Thyroid gland (tissue), 4 donors: Measurements from ENCODE around the gene PPBP. TPM values are rescaled to one million over a fixed set of nuclear protein-coding genes. Genes with fewer than 3 reads are reported as not detected.

Experiments used
- DNase-seq, 2 donors: peaks; one replicate each; pipeline ENCODE4 v3.0.0-alpha.2; 2019
- H3K27ac ChIP-seq, 3 donors: fragments of 200-600 bp; sonication (generic); 1 replicate in 2 of 3; 2 replicates in 1 of 3; pipeline ENCODE4 v1.5.1; 2016 to 2019; ENCODE audit warnings: mild to moderate bottlenecking in 1 of 3, moderate library complexity in 1 of 3
- H3K27me3 ChIP-seq: fragments of 200-600 bp; sonication (generic); one replicate; pipeline ENCODE4 v1.5.1; 2019
- H3K36me3 ChIP-seq, 2 donors: fragments of 200-600 bp; sonication (generic); one replicate each; pipeline ENCODE4 v1.5.1; 2016 to 2019
- H3K4me1 ChIP-seq, 2 donors: fragments of 200-600 bp; sonication (generic); one replicate each; pipeline ENCODE4 v1.5.1; 2017 to 2019
- H3K4me3 ChIP-seq, 3 donors: fragments of 200-600 bp; sonication (generic); replicated peaks in 1 of 3; 1 replicate in 2 of 3; 2 replicates in 1 of 3; pipeline ENCODE4 v1.5.1; 2016; ENCODE audit warnings: mild to moderate bottlenecking in 1 of 3
- H3K9me3 ChIP-seq: fragments of 200-600 bp; sonication (generic); one replicate; pipeline ENCODE4 v1.5.1; 2017
- POLR2A ChIP-seq, 2 donors: fragments of 450-650 bp; IDR thresholded peaks; one replicate each; pipeline ENCODE4 v1.6.1; 2017; ENCODE audit warnings: antibody characterized with exemption in 2 of 2, mild to moderate bottlenecking in 2 of 2, moderate library complexity in 1 of 2
- WGBS, 2 donors: methylation state at CpG; one replicate each; pipeline ENCODE4 v1.1.5; 2017; 5-methylcytosine and 5-hydroxymethylcytosine counted together
- intact Hi-C: fragments of 100-400 bp; cut with DNase I; formaldehyde crosslinking; loops from one replicate; pipeline ENCODE4 v1.15.1; 2023
- total RNA-seq, 4 donors: library from RNA; depleted of rRNA; stranded (reverse); fragments of >200 nt; gene quantifications; one replicate each; pipeline ENCODE4 v1.2.3, GENCODE V29; 2016
- TF ChIP-seq, protein P1 (sequence below), 6 experiments: fragments of 200-600 bp in 3 of 6; fragments of 450-650 bp in 3 of 6; sonication (generic) in 3 of 6; IDR thresholded peaks; one replicate each; pipeline ENCODE4 v1.5.1; 2016 to 2019; ENCODE audit warnings: antibody characterized with exemption in 6 of 6, mild to moderate bottlenecking in 2 of 6, inconsistent platforms in 1 of 6, moderate library complexity in 1 of 6

The PPBP gene
- total RNA-seq, 4 donors from 2014 or later, result 1.3 to 1.5 (median 1.3) TPM; not detected in 1

DNA sequence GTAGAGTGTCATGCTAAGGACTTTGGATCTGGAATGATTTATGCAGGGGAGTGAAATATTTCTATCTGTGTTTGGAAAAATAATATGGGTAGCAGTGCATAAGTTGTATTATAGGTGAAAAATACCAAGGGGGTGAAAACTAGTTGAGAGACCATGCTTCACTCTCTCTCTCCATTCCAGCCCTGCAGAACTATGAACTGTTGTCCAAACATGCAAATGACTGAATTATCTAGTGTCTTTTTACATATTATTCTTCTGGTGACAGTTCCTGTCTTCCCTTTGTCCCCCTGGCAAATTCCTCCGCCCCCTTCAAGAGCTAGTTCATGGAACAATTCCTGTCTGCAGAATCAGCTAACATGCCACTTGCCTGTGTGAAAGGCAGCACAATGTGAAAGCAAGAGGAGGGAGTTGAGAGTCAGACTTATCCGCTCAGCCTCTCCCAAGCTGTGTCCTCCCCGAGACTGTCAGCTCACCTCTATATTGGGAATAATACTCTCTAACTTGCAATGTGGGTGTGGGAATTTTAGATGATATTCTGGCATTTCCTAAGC lies 8.5 kb downstream of the PPBP start:
- H3K27me3 ChIP-seq, result no peaks in the 10 kb centered on the region
- no peaks in the 10 kb centered on the region for H3K36me3 ChIP-seq
- peaks cover 0 to 2% of the 10 kb centered on the region in 2 donors for H3K4me1 ChIP-seq
- TF ChIP-seq, protein P1, sequence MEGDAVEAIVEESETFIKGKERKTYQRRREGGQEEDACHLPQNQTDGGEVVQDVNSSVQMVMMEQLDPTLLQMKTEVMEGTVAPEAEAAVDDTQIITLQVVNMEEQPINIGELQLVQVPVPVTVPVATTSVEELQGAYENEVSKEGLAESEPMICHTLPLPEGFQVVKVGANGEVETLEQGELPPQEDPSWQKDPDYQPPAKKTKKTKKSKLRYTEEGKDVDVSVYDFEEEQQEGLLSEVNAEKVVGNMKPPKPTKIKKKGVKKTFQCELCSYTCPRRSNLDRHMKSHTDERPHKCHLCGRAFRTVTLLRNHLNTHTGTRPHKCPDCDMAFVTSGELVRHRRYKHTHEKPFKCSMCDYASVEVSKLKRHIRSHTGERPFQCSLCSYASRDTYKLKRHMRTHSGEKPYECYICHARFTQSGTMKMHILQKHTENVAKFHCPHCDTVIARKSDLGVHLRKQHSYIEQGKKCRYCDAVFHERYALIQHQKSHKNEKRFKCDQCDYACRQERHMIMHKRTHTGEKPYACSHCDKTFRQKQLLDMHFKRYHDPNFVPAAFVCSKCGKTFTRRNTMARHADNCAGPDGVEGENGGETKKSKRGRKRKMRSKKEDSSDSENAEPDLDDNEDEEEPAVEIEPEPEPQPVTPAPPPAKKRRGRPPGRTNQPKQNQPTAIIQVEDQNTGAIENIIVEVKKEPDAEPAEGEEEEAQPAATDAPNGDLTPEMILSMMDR (IDR thresholded peaks at IDR 0.05), result no peak
- TF ChIP-seq POLR2A (IDR thresholded peaks at IDR 0.05), result no peak
- H3K27ac ChIP-seq, result no peak overlapping the region
- no peak for DNase-seq
- 67 to 87% methylated on average over 3 of the region's 3 CpGs for WGBS, 2 donors
- intact Hi-C loops, result no loop called here
- no peak overlapping the region for H3K4me3 ChIP-seq
- no peaks in the 10 kb centered on the region for H3K9me3 ChIP-seq

DNA sequence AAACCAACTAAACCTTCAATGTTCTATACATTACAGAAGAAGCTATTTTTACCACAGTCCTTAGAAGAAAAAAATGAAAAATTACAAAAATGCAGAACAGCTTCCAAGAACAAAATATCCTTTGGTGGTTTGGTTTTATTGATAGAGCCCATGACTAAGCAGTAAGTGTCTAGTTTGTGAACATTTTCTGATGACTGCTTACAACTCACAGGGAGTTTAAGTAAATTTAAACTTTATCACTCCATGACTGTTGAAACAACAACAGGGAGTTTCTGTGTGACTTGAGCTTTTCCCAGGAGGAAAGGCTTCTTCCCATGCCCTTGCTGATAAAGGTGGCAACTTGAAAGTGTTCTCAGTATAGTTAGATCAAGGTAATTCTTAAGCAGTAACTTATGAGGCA lies 9.1 kb downstream of the PPBP start:
- H3K4me3 ChIP-seq, result no peak overlapping the region
- no peaks in the 10 kb centered on the region for H3K9me3 ChIP-seq
- TF ChIP-seq, protein P1 (IDR thresholded peaks at IDR 0.05), result no peak
- no peak for TF ChIP-seq POLR2A (IDR thresholded peaks at IDR 0.05)
- no peak overlapping the region for H3K27ac ChIP-seq
- intact Hi-C loops, result no loop called here
- no peaks in the 10 kb centered on the region for H3K27me3 ChIP-seq
- H3K4me1 ChIP-seq, result peaks cover 0 to 2% of the 10 kb centered on the region in 2 donors
- DNase-seq, result no peak
- H3K36me3 ChIP-seq, result no peaks in the 10 kb centered on the region

DNA sequence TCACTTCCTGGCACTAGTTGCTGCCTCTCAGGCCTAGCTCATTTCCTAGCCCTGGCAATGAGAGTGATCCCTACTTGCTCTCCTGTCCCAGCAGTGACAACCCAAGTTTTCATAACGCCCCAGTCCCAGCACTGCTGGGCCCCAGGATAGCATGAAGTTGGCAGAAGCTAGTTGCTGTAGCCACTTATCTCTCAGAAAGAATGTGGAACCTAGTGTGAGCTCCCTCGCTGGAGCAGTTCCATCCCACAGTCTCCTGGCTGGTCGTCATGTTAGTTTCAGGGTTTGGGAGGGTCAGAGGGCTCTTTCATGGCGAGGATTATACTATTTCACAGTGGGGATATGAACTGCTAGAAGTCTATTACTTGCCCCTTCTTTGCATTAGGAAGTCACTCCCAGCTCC lies 11.3 kb downstream of the PPBP start:
- Histone ChIP-seq H3K27ac (no peak overlapping the region), H3K9me3 (no peaks in the 10 kb centered on the region), H3K4me3 (no peak overlapping the region), H3K4me1 (peaks cover 0 to under 1% of the 10 kb centered on the region in 2 donors), H3K27me3 (no peaks in the 10 kb centered on the region), H3K36me3 (no peaks in the 10 kb centered on the region)
- intact Hi-C loops, result no loop called here
- TF ChIP-seq, protein P1 (IDR thresholded peaks at IDR 0.05), result no peak
- TF ChIP-seq POLR2A (IDR thresholded peaks at IDR 0.05), result no peak
- DNase-seq, result no peak
- WGBS, 2 donors, result 49 to 71% methylated on average over 4 of the region's 4 CpGs

DNA sequence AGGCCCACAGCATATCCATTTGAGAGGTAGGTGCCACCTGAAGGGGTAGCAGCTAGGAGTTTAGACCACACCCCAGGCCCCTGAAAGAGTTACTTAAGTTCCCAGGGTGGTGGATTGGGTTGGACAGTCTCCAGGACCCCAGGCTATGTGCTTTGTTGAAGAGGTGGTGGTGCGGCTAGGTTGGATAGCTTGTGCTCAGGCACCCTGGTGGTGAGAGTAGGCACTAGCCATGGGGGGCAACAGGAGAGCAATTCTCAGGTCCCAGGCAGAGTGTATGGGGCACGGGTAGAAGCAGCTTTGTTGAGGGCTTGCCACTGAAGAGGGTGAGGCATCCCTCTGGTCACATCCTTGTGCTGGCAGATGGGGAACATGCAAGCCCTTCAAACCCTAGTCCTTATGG lies 11.8 kb downstream of the PPBP start:
- no peaks in the 10 kb centered on the region for H3K36me3 ChIP-seq
- H3K27ac ChIP-seq, result no peak overlapping the region
- no peaks in the 10 kb centered on the region for H3K4me1 ChIP-seq
- intact Hi-C loops, result no loop called here
- 90 to 100% methylated on average over 1 to 2 of the region's 2 CpGs for WGBS, 2 donors
- no peaks in the 10 kb centered on the region for H3K9me3 ChIP-seq
- no peak for DNase-seq
- no peak overlapping the region for H3K4me3 ChIP-seq
- no peak for TF ChIP-seq POLR2A (IDR thresholded peaks at IDR 0.05)
- TF ChIP-seq, protein P1 (IDR thresholded peaks at IDR 0.05), result no peak
- H3K27me3 ChIP-seq, result no peaks in the 10 kb centered on the region

DNA sequence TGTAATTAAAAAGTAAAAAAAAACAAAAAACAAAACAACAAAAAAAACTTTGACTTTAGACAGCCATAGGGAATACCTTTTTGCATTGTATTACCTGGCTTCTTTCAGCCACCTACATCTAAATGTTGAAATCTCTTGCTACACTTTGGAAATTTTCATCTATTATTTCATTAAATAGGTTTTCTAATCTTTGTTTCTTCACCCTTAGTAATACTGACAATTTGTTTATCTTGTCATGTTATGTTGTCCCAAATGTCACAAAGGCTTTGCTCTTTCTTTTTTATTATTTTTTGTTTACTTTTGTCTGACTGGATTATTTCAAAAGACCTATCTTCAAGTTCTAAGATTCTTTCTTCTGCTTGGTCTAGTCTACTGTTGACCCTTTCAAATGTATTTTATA lies 13.6 kb downstream of the PPBP start:
- Histone ChIP-seq H3K27ac (no peak overlapping the region), H3K27me3 (no peaks in the 10 kb centered on the region), H3K4me3 (no peak overlapping the region), H3K9me3 (no peaks in the 10 kb centered on the region), H3K4me1 (no peaks in the 10 kb centered on the region), H3K36me3 (no peaks in the 10 kb centered on the region)
- TF ChIP-seq, protein P1 (IDR thresholded peaks at IDR 0.05), result no peak
- no peak for TF ChIP-seq POLR2A (IDR thresholded peaks at IDR 0.05)
- intact Hi-C loops, result no loop called here
- no peak for DNase-seq
